K562 (cell line): Measurements from ENCODE around the gene DNAH17. TPM values are rescaled to one million over a fixed set of nuclear protein-coding genes. Genes with fewer than 3 reads are reported as not detected.

Experiments used
- ATAC-seq: fragments of 200-7000 bp; cut with Tn5 transposase; 3 replicates; pipeline ENCODE4 v1.9.1; 2020; ENCODE audit warnings: moderate library complexity
- BruUV-seq: library from RNA; stranded (reverse); fragments of 400-500 nt; replicated peaks from 2 replicates; lab custom pipeline; 2021; lab: Mats Ljungman, UMichigan
- CTCF ChIA-PET: fragments of 300-600 bp; formaldehyde crosslinking; extraction: SDS; loops from one replicate; lab custom pipeline; 2021; ENCODE audit warnings: low intra/inter-chr PET ratio; lab: Yijun Ruan, JAX
- POLR2A ChIA-PET: fragments of 300-600, 350-650 bp; sonication (Branson Sonifier 250); formaldehyde crosslinking; extraction: SDS; loops from one replicate; lab custom pipeline; 2021; ENCODE audit warnings: antibody characterized with exemption, inconsistent platforms; lab: Yijun Ruan, JAX
- DNase-seq, 4 experiments: peaks; one replicate each; pipeline versions ENCODE4 v3.0.0 to v3.0.0-alpha.2; 2011 to 2018; ENCODE audit warnings: low spot score in 3 of 4, mixed read lengths in 3 of 4; ENCODE audit errors: extremely low read depth in 1 of 4
- FAIRE-seq: peaks from 2 replicates; lab custom pipeline; 2011; peaks lifted over from hg19 to GRCh38; lab: Jason Lieb, UNC
- H2AFZ ChIP-seq: 2 replicates; pipeline ENCODE4 v1.6.0; 2011; ENCODE audit warnings: low read depth, low read length, control low read depth, inconsistent platforms
- H3K27ac ChIP-seq: fragments of 200-600 bp; 3 replicates; pipeline ENCODE4 v1.8.0; 2011; ENCODE audit warnings: low read depth, mild to moderate bottlenecking, control low read depth, inconsistent platforms, low read length, moderate library complexity, mixed read lengths; ENCODE audit errors: extremely low read depth
- H3K27me3 ChIP-seq, 2 experiments: fragments of 300-600 bp in 1 of 2; 2 replicates in 1 of 2; 3 replicates in 1 of 2; pipeline versions ENCODE4 v1.6.0 to v1.8.0; 2011; ENCODE audit warnings: inconsistent platforms in 2 of 2, low read length in 2 of 2, mild to moderate bottlenecking in 1 of 2, mixed read lengths in 1 of 2, moderate library complexity in 1 of 2; ENCODE audit not compliant: control insufficient read depth in 2 of 2, insufficient read depth in 2 of 2
- H3K36me3 ChIP-seq: fragments of 300-600 bp; 3 replicates; pipeline ENCODE4 v1.8.0; 2011; ENCODE audit warnings: mild to moderate bottlenecking, low read length, inconsistent platforms; ENCODE audit not compliant: control insufficient read depth, insufficient read depth
- H3K4me1 ChIP-seq, 2 experiments: fragments of 200-600 bp in 1 of 2; replicated peaks in 1 of 2; 2 replicates in 1 of 2; 3 replicates in 1 of 2; pipeline versions ENCODE4 v1.5.1 to v1.8.0; 2011; ENCODE audit warnings: inconsistent platforms in 2 of 2, low read length in 2 of 2, mild to moderate bottlenecking in 1 of 2, mixed read lengths in 1 of 2, moderate library complexity in 1 of 2; ENCODE audit not compliant: control insufficient read depth in 2 of 2, insufficient read depth in 2 of 2
- H3K4me2 ChIP-seq: 2 replicates; pipeline ENCODE4 v1.6.1; 2011; ENCODE audit warnings: low read length, control low read depth, inconsistent platforms, mixed read lengths; ENCODE audit not compliant: insufficient read depth
- H3K4me3 ChIP-seq: fragments of 200-600 bp; sonication (generic), shearing (Covaris generic); 2 replicates; pipeline ENCODE4 v1.5.1; 2016; ENCODE audit warnings: control low read depth, inconsistent platforms
- H3K79me2 ChIP-seq: fragments of 200-600 bp; 3 replicates; pipeline ENCODE4 v1.8.0; 2011; ENCODE audit warnings: low read length, inconsistent platforms; ENCODE audit not compliant: control insufficient read depth, insufficient read depth
- H3K9ac ChIP-seq, 2 experiments: 2 replicates each; pipeline versions ENCODE4 v1.6.0 to v1.6.1; 2011; ENCODE audit warnings: low read depth in 2 of 2, low read length in 2 of 2, control low read depth in 1 of 2, inconsistent platforms in 1 of 2, mild to moderate bottlenecking in 1 of 2, mixed read lengths in 1 of 2; ENCODE audit not compliant: insufficient read depth in 1 of 2
- H3K9me1 ChIP-seq: one replicate; pipeline ENCODE4 v1.6.0; 2011; ENCODE audit warnings: inconsistent platforms, mild to moderate bottlenecking, low read length, moderate library complexity; ENCODE audit not compliant: control insufficient read depth, insufficient read depth
- H3K9me3 ChIP-seq: replicated peaks from 2 replicates; pipeline ENCODE4 v1.5.1; 2011; ENCODE audit warnings: low read depth, low read length, inconsistent platforms; ENCODE audit not compliant: control insufficient read depth, insufficient read depth
- H4K20me1 ChIP-seq: replicated peaks from 2 replicates; pipeline ENCODE4 v1.6.1; 2011; ENCODE audit warnings: low read length, inconsistent platforms, mixed read lengths; ENCODE audit not compliant: control insufficient read depth, insufficient read depth
- JUNB ChIP-seq: fragments of 450-650 bp; formaldehyde crosslinking; conservative IDR thresholded peaks from 2 replicates; pipeline ENCODE4 v1.4.0; 2020; ENCODE audit warnings: mild to moderate bottlenecking
- MITF ChIP-seq: IDR thresholded peaks from 2 replicates; pipeline ENCODE4 v1.6.1; 2014; ENCODE audit warnings: antibody characterized with exemption
- NCOA6 ChIP-seq: fragments of 450-650 bp; IDR thresholded peaks from 2 replicates; pipeline ENCODE4 v1.6.1; 2017; ENCODE audit warnings: mild to moderate bottlenecking
- POLR2B ChIP-seq: fragments of 450-650 bp; IDR thresholded peaks from 2 replicates; pipeline ENCODE4 v1.6.1; 2018; ENCODE audit warnings: low read depth; ENCODE audit not compliant: partially characterized antibody
- WGBS: fragments of 100-300 bp; shearing (Covaris generic); methylation state at CpG from one replicate; pipeline ENCODE4 v1.1.6; 2016; ENCODE audit warnings: low coverage, mixed read lengths; ENCODE audit not compliant: insufficient coverage; ENCODE audit errors: missing lambda C conversion rate; 5-methylcytosine and 5-hydroxymethylcytosine counted together
- in situ Hi-C: fragments of 300-500 bp; cut with MboI; formaldehyde crosslinking; loops from 4 replicates; pipeline ENCODE4 v1.15.0; 2018; ENCODE audit warnings: inconsistent platforms, mixed read lengths
- intact Hi-C: fragments of 100-400 bp; cut with micrococcal nuclease; formaldehyde crosslinking; loops from 2 replicates; pipeline ENCODE4 v1.14.2; 2022
- polyA plus RNA-seq, 8 experiments: library from polyadenylated mRNA; depleted of rRNA in 4 of 8; stranded (reverse) in 5 of 8; unstranded in 3 of 8; fragments of >200 nt; fragmentation: Nextera tagmentation in 2 of 8; fragmentation: Illumina TruSeq in 1 of 8; extraction: Ambion mirVana in 2 of 8; extraction: Trizol in 1 of 8; gene quantifications; 2 replicates each; pipeline versions ENCODE4 v1.2.1 to v1.2.3, GENCODE V29; 2011 to 2014; ENCODE audit warnings: inconsistent platforms in 1 of 8, missing spikeins in 1 of 8
- total RNA-seq, 7 experiments: library from RNA; depleted of rRNA in 6 of 7; stranded (reverse); fragments of >200 nt in 6 of 7; fragmentation: Illumina TruSeq in 2 of 7; extraction: Trizol in 2 of 7; gene quantifications; 2 replicates each; pipeline versions ENCODE4 v1.2.1 to v1.2.3, GENCODE V29; 2011 to 2021; ENCODE audit warnings: low replicate concordance in 1 of 7

DNAH17 gene
- total and polyA plus RNA-seq, 9 of the 15 experiments (the other 6 are each of a cell fraction or from before 2014, with no cell fraction given), result under 0.01 to 0.06 (median 0.03) TPM; not detected in 5

GRCh38 chr17:78416791-78417530, 160.2 kb downstream of the DNAH17 start:
- Histone ChIP-seq H3K36me3 (peaks cover 80% of the 10 kb centered on the region; the same call in 2 of the 3 replicates), H2AFZ (no peak overlapping the region), H4K20me1 (peaks cover 14% of the 10 kb centered on the region), H3K4me2 (no peak overlapping the region), H3K4me3 (no peak overlapping the region), H3K27me3 (no peaks in the 10 kb centered on the region), H3K9me1 (peaks cover 4% of the 10 kb centered on the region), H3K9ac (peak overlapping the region in 1 of 2 experiments; percentile 45; a peak in 1 of 4 replicates), H3K9me3 (no peaks in the 10 kb centered on the region), H3K27ac (no peak overlapping the region), H3K79me2 (peaks cover 13% of the 10 kb centered on the region; the same call in 2 of the 3 replicates), H3K4me1 (peaks cover 29 to 47% of the 10 kb centered on the region in 2 experiments)
- in situ Hi-C loops (no loop called here), intact Hi-C loops (no loop called here)
- no TSS peak for BruUV-seq
- TF ChIP-seq POLR2B, result no peak
- no peak for TF ChIP-seq MITF
- TF ChIP-seq JUNB (CRISPR knock-in tag), result no peak
- TF ChIP-seq NCOA6, result no peak
- no peak for DNase-seq
- WGBS, result 86% methylated on average over 15 of the region's 15 CpGs
- CTCF ChIA-PET, result no interaction called here
- no peak for FAIRE-seq
- POLR2A ChIA-PET, result interaction anchor here (0.8 to 1.2 kb wide), 6 partner anchors 21 to 230 kb away, joined by 3 to 6 read pairs (median 3); partner anchors contain the start of genes AFMID and TK1
- no peak for ATAC-seq
